KMS-11 (cell line): ENCODE measurements around the gene CEPT1.

Experiments used
- H2AFZ ChIP-seq: fragments of 200-600 bp; sonication (generic); 2 replicates; pipeline ENCODE4 v1.6.1; 2016; ENCODE audit warnings: antibody characterized with exemption, mixed run types, low read depth
- H3K27ac ChIP-seq: fragments of 200-600 bp; sonication (generic); 2 replicates; pipeline ENCODE4 v1.6.1; 2016; ENCODE audit warnings: mild to moderate bottlenecking, mixed run types
- H3K27me3 ChIP-seq: fragments of 200-600 bp; sonication (generic); 2 replicates; pipeline ENCODE4 v1.6.1; 2017; ENCODE audit warnings: mild to moderate bottlenecking, low read depth, mixed run types, moderate library complexity; ENCODE audit not compliant: insufficient read depth
- H3K36me3 ChIP-seq: fragments of 200-600 bp; sonication (generic); 2 replicates; pipeline ENCODE4 v1.6.1; 2017; ENCODE audit warnings: mild to moderate bottlenecking, mixed run types; ENCODE audit not compliant: insufficient read depth
- H3K4me1 ChIP-seq: fragments of 200-600 bp; sonication (generic); 2 replicates; pipeline ENCODE4 v1.6.1; 2016; ENCODE audit warnings: mild to moderate bottlenecking, low read depth, mixed run types; ENCODE audit not compliant: poor library complexity, severe bottlenecking
- H3K4me2 ChIP-seq: fragments of 200-600 bp; sonication (generic); 2 replicates; pipeline ENCODE4 v1.7.0; 2016; ENCODE audit warnings: mild to moderate bottlenecking, mixed run types
- H3K4me3 ChIP-seq: fragments of 200-600 bp; sonication (generic); IDR thresholded peaks from 2 replicates; pipeline ENCODE4 v1.6.1; 2017; ENCODE audit warnings: low read depth, low read length, mixed read lengths; ENCODE audit not compliant: insufficient read depth
- H3K79me2 ChIP-seq: fragments of 200-600 bp; sonication (generic); 2 replicates; pipeline ENCODE4 v1.6.1; 2016; ENCODE audit warnings: low read depth, mixed run types; ENCODE audit not compliant: insufficient read depth
- H3K9ac ChIP-seq: fragments of 200-600 bp; sonication (generic); 2 replicates; pipeline ENCODE4 v1.6.1; 2016; ENCODE audit warnings: mild to moderate bottlenecking, mixed run types
- H4K20me1 ChIP-seq: fragments of 200-600 bp; sonication (generic); 2 replicates; pipeline ENCODE4 v1.6.1; 2016; ENCODE audit warnings: mild to moderate bottlenecking, mixed run types; ENCODE audit not compliant: insufficient read depth
- CTCF ChIP-seq: fragments of 200-600 bp; sonication (generic); conservative IDR thresholded peaks from 2 replicates; pipeline ENCODE4 v1.6.1; 2017; ENCODE audit warnings: low read depth, mild to moderate bottlenecking, antibody characterized with exemption, low read length, moderate library complexity, mixed read lengths

The CEPT1 gene

DNA sequence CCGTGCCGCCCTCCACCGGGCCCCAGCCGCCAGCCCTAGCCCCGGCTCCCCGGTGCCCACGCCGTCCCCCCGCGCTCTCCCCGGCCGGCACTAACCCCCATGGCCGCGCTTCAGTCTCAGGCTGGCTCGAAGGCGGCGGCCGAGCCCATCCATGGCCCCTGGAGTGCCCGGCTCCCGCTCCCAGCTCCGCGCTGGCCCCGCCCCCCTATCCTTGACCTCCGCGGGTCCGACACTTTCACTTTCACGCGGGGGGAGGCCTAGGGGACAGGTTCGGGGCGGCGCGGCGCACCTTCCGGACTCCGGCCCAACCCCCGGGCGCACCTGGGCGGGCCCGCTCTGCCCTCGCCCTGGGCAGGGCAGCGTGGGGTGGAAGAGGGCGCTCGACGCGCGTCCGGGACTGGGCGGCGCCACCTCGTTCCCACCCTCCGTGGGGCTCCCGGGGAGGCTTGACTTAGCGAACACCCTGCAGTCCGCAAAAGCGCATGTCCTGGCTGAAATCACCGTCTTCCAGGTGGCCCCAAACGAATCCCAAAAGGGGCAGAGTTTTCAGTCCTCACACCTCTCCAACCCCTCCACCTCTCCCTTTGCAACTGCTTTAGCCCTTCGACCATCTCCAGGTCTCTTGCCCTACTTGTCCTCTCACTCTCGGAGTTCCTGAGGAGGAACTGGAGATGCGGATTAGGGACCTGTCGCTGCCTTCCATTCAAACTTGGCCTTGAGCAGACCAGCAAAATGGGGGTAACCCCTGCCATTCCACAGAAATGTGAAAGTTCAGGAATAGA is 64.4 kb downstream of the CEPT1 start:
- no peaks in the 10 kb centered on the region for H3K79me2 ChIP-seq
- H2AFZ ChIP-seq = peak overlapping the region; percentile 57
- H3K36me3 ChIP-seq = no peaks in the 10 kb centered on the region
- H3K27ac ChIP-seq = peak overlapping the region; percentile 53
- peaks cover 16% of the 10 kb centered on the region for H3K4me1 ChIP-seq
- H3K27me3 ChIP-seq = no peaks in the 10 kb centered on the region
- peak overlapping the region; percentile 51; the same call in 1 of the 2 replicates for H3K4me2 ChIP-seq
- peak overlapping the region; percentile 81 for H3K9ac ChIP-seq
- no peak for TF ChIP-seq CTCF
- H4K20me1 ChIP-seq = no peaks in the 10 kb centered on the region
- peak overlapping the region; percentile 32 for H3K4me3 ChIP-seq

DNA sequence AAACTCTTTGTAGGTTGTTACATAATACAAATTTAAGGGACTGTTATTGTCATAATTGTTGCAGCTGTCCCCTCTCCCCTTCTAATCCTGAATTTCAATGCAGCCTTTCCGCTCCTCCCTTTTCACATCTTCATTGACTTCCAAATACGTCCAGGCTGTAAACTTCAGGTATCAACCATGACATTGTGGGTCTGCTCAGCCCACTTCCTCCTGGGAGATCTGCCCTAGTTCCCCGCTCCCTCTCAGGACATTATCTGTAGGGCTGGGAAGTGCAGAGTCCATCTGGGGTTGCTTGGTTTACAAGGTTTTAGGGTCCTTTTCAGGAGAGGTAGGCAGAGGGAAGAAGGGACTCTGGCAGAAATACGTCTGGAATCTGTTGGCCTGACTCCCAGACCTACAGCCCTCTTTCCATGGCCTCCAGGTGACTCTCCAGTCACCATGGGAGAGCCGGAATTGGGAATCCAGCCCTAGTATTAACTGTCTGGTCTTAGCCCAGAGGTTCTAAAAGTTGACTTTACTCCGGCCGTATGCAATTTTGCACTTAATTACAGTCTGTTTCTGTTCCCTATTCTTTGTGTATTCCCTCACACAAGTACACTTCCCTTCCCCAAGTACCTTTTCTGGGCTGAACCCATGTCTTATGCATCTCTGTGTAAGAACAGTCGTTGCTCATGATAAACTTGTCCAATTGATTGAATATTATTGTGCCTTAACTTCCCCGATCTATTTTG is 65.1 kb downstream of the CEPT1 start:
- no peak overlapping the region for H3K9ac ChIP-seq
- no peak for TF ChIP-seq CTCF
- H3K4me2 ChIP-seq = 0 out of 2 replicates have a peak overlapping the region, but pooled peaks have one; percentile 51
- H3K79me2 ChIP-seq = no peaks in the 10 kb centered on the region
- no peak overlapping the region for H3K27ac ChIP-seq
- H3K27me3 ChIP-seq = no peaks in the 10 kb centered on the region
- H3K4me3 ChIP-seq = no peak overlapping the region
- peak overlapping the region; percentile 57; the same call in 1 of the 2 replicates for H2AFZ ChIP-seq
- H3K4me1 ChIP-seq = peaks cover 16% of the 10 kb centered on the region
- no peaks in the 10 kb centered on the region for H3K36me3 ChIP-seq
- H4K20me1 ChIP-seq = no peaks in the 10 kb centered on the region

- Histone ChIP-seq H3K27me3 (no peaks in the 10 kb centered on the region), H3K4me3 (no peak overlapping the region), H3K27ac (no peak overlapping the region), H3K79me2 (no peaks in the 10 kb centered on the region), H2AFZ (no peak overlapping the region), H3K4me1 (peaks cover 16% of the 10 kb centered on the region), H4K20me1 (no peaks in the 10 kb centered on the region), H3K36me3 (no peaks in the 10 kb centered on the region), H3K9ac (no peak overlapping the region), H3K4me2 (no peak overlapping the region)
- TF ChIP-seq CTCF = no peak
These were observed 65.7 kb downstream of the CEPT1 start for GRCh38 chr1:111205714-111206050.

GRCh38 chr1:111208921-111209320 is 68.9 kb downstream of the CEPT1 start:
- no peaks in the 10 kb centered on the region for H3K4me1 ChIP-seq

More at GRCh38 chr1:111208921-111209320, 68.9 kb downstream of the CEPT1 start:
- TF ChIP-seq CTCF = no peak
- Histone ChIP-seq H3K79me2 (no peaks in the 10 kb centered on the region), H3K27me3 (no peaks in the 10 kb centered on the region), H4K20me1 (no peaks in the 10 kb centered on the region), H3K4me2 (no peak overlapping the region), H3K36me3 (no peaks in the 10 kb centered on the region), H2AFZ (no peak overlapping the region), H3K9ac (no peak overlapping the region), H3K27ac (no peak overlapping the region), H3K4me3 (no peak overlapping the region)
